Measurements from ENCODE around the gene UGT1A4. TPM values are rescaled to one million over a fixed set of nuclear protein-coding genes. Genes with fewer than 3 reads are reported as not detected.

UGT1A4 gene
- total and polyA plus RNA-seq, 10 of the 15 experiments (the other 5 are each of a cell fraction or from before 2014, with no cell fraction given), result not detected

GRCh38 chr2:233693963-233694362, 24.6 kb upstream of the UGT1A4 start (continued):
- TF ChIP-seq JUND (IDR thresholded peaks at IDR 0.05; ENCODE audit: low read depth, low read length) (no peak), POLR2AphosphoS2 (IDR thresholded peaks at IDR 0.05; ENCODE audit: low read depth, low read length) (no peak)

- FAIRE-seq, result no peak
These were observed 19.8 kb upstream of the UGT1A4 start for GRCh38 chr2:233698740-233699139.

GRCh38 chr2:233699424-233700027, 19.0 kb upstream of the UGT1A4 start:
- intact Hi-C loops (cut with micrococcal nuclease; ENCODE audit: unreplicated experiment) (no loop called here), in situ Hi-C loops (cut with MboI) (no loop called here)
- RAD21 ChIA-PET (ENCODE audit: unreplicated experiment), result no interaction called here
- no peak overlapping the region for H3K27ac ChIP-seq (ENCODE audit: control insufficient read depth, insufficient read depth)
- no peak overlapping the region for H3K4me2 ChIP-seq (ENCODE audit: control insufficient read depth, insufficient read depth)
- 54% methylated on average over 8 of the region's 8 CpGs for WGBS (ENCODE audit: insufficient coverage, insufficient replicate concordance, low lambda C conversion rate, missing lambda C conversion rate)
- POLR2A ChIA-PET, result no interaction called here
- no peaks in the 10 kb centered on the region for H3K9me3 ChIP-seq (replicated peaks; ENCODE audit: control insufficient read depth, insufficient read depth, low read length)
- H4K20me1 ChIP-seq (ENCODE audit: control insufficient read depth, insufficient read depth), result no peaks in the 10 kb centered on the region
- CTCF ChIA-PET, result no interaction called here
- no peak overlapping the region for H3K4me3 ChIP-seq
- ATAC-seq (no peak), FAIRE-seq (no peak), DNase-seq (ENCODE audit: low read depth, low spot score) (no peak)
- H3K79me2 ChIP-seq (ENCODE audit: control insufficient read depth, insufficient read depth, low read length), result no peaks in the 10 kb centered on the region
- no peaks in the 10 kb centered on the region for H3K27me3 ChIP-seq (replicated peaks in 1 of 2; ENCODE audit: control insufficient read depth in 2 of 2, insufficient read depth in 2 of 2, low read length in 1 of 2)
- no TSS peak for BruUV-seq (replicated peaks)
- no peak for TF ChIP-seq NR2C2 (IDR thresholded peaks at IDR 0.05; ENCODE audit: borderline replicate concordance, control insufficient read depth, insufficient read length, low read depth)
- TF ChIP-seq ZZZ3 (IDR thresholded peaks at IDR 0.05; ENCODE audit: control insufficient read depth, insufficient read length, low read depth), result no peak
- no peak for TF ChIP-seq ATF2 (IDR thresholded peaks at IDR 0.05; ENCODE audit: low read length)
- no peak for TF ChIP-seq IRF4 (IDR thresholded peaks at IDR 0.05; ENCODE audit: low read depth, low read length)
- no peak for TF ChIP-seq ZBED1 (IDR thresholded peaks at IDR 0.05; ENCODE audit: borderline replicate concordance)
- TF ChIP-seq BCLAF1 (IDR thresholded peaks at IDR 0.05), result no peak
- no peak for TF ChIP-seq HDAC6 (IDR thresholded peaks at IDR 0.05; ENCODE audit: unreplicated experiment)
- TF ChIP-seq CBFB (IDR thresholded peaks at IDR 0.05; ENCODE audit: low read depth), result no peak
- no peak for TF ChIP-seq HDAC2 (IDR thresholded peaks at IDR 0.05)
- H2AFZ ChIP-seq (ENCODE audit: control insufficient read depth, low read depth, low read length), result no peak overlapping the region
- SMC1A ChIA-PET (ENCODE audit: uncharacterized antibody, unreplicated experiment), result interaction anchor here (1.0 kb wide), 1 partner anchor 45 kb away, joined by 3 read pairs; no protein-coding TSS in a partner anchor
- H3K4me1 ChIP-seq (ENCODE audit: control insufficient read depth, insufficient read depth, low read length), result no peaks in the 10 kb centered on the region
- no peak overlapping the region for H3K9ac ChIP-seq (ENCODE audit: control insufficient read depth, insufficient read depth, low read length)
- H3K36me3 ChIP-seq (ENCODE audit: control insufficient read depth in 2 of 2, insufficient read depth in 2 of 2, low read length in 1 of 2), result no peaks in the 10 kb centered on the region

More at GRCh38 chr2:233698740-233699139, 19.8 kb upstream of the UGT1A4 start:
- Histone ChIP-seq H3K4me3 (no peak overlapping the region), H3K4me1 (ENCODE audit: control insufficient read depth, insufficient read depth, low read length) (no peaks in the 10 kb centered on the region), H3K4me2 (ENCODE audit: control insufficient read depth, insufficient read depth) (no peak overlapping the region), H3K27ac (ENCODE audit: control insufficient read depth, insufficient read depth) (no peak overlapping the region), H4K20me1 (ENCODE audit: control insufficient read depth, insufficient read depth) (no peaks in the 10 kb centered on the region), H2AFZ (ENCODE audit: control insufficient read depth, low read depth, low read length) (no peak overlapping the region), H3K36me3 (ENCODE audit: control insufficient read depth in 2 of 2, insufficient read depth in 2 of 2, low read length in 1 of 2) (no peaks in the 10 kb centered on the region), H3K9ac (ENCODE audit: control insufficient read depth, insufficient read depth, low read length) (no peak overlapping the region), H3K27me3 (replicated peaks in 1 of 2; ENCODE audit: control insufficient read depth in 2 of 2, insufficient read depth in 2 of 2, low read length in 1 of 2) (no peaks in the 10 kb centered on the region), H3K79me2 (ENCODE audit: control insufficient read depth, insufficient read depth, low read length) (no peaks in the 10 kb centered on the region), H3K9me3 (replicated peaks; ENCODE audit: control insufficient read depth, insufficient read depth, low read length) (no peaks in the 10 kb centered on the region)
- DNase-seq (ENCODE audit: low read depth, low spot score) (no peak), ATAC-seq (no peak)
- ChIA-PET CTCF (no interaction called here), POLR2A (no interaction called here), SMC1A (ENCODE audit: uncharacterized antibody, unreplicated experiment) (interaction anchor here (1.0 kb wide), 1 partner anchor 44 kb away, joined by 3 read pairs; no protein-coding TSS in a partner anchor), RAD21 (ENCODE audit: unreplicated experiment) (no interaction called here)
- no TSS peak for BruUV-seq (replicated peaks)
- 49% methylated on average over 4 of the region's 4 CpGs for WGBS (ENCODE audit: insufficient coverage, insufficient replicate concordance, low lambda C conversion rate, missing lambda C conversion rate)
- in situ Hi-C loops (cut with MboI) (no loop called here), intact Hi-C loops (cut with micrococcal nuclease; ENCODE audit: unreplicated experiment) (no loop called here)
- TF ChIP-seq BCL11A (IDR thresholded peaks at IDR 0.05; ENCODE audit: low read depth, low read length), result no peak
- TF ChIP-seq NBN (IDR thresholded peaks at IDR 0.05), result no peak
- no peak for TF ChIP-seq RBBP5 (conservative IDR thresholded peaks at IDR 0.05)
- no peak for TF ChIP-seq STAT3 (IDR thresholded peaks at IDR 0.05; ENCODE audit: low read depth, low read length)
- no peak for TF ChIP-seq SREBF2 (IDR thresholded peaks at IDR 0.05; ENCODE audit: low read length)

Data from GM12878 (cell line).